ENCODE measurements around the gene KIAA1217. TPM values are rescaled to one million over a fixed set of nuclear protein-coding genes. Genes with fewer than 3 reads are reported as not detected.

KIAA1217 gene
- total RNA-seq, 1 experiment from 2014 or later, result 7.8 TPM

GRCh38 chr10:24556750-24557742, 348.1 kb downstream of the KIAA1217 start:
- no peaks in the 10 kb centered on the region for H3K36me3 ChIP-seq (ENCODE audit: control insufficient read depth in 1 of 2, insufficient read depth in 2 of 2, low read length in 2 of 2)
- no TSS peak for BruUV-seq (replicated peaks)
- H4K20me1 ChIP-seq (ENCODE audit: insufficient read depth), result no peaks in the 10 kb centered on the region
- no peak overlapping the region for H3K27ac ChIP-seq (ENCODE audit: low read depth, low read length)
- no peak for TF ChIP-seq CBX3 (IDR thresholded peaks at IDR 0.05; ENCODE audit: low read depth)
- TF ChIP-seq RAD21 (IDR thresholded peaks at IDR 0.05; ENCODE audit: low read depth), result peak; percentile 76
- peak; percentile 57 to 78 (median 64); a peak in 5 of 6 replicates for TF ChIP-seq CTCF (IDR thresholded peaks at IDR 0.05 in 2 of 3, conservative IDR thresholded peaks at IDR 0.05 in 1 of 3; ENCODE audit: borderline replicate concordance in 1 of 3, insufficient read depth in 1 of 3, low read depth in 2 of 3, low read length in 2 of 3)
- no peak for TF ChIP-seq EZH2 (IDR thresholded peaks at IDR 0.05)
- DNase-seq (ENCODE audit: low read depth, low spot score), result peak; percentile 66
- no peaks in the 10 kb centered on the region for H3K27me3 ChIP-seq (ENCODE audit: insufficient read depth, low read length)
- POLR2A ChIA-PET, result no interaction called here
- H3K4me2 ChIP-seq (ENCODE audit: low read length), result no peak overlapping the region
- H2AFZ ChIP-seq (ENCODE audit: low read depth, low read length, poor library complexity, severe bottlenecking), result peak overlapping the region; percentile 49
- intact Hi-C loops (cut with micrococcal nuclease), result loop anchor here (2.0 to 10.0 kb wide), 2 partner anchors 1042 to 1398 kb away; no protein-coding TSS in a partner anchor
- ATAC-seq, result peak; percentile 52
- H3K9me2 ChIP-seq (ENCODE audit: insufficient read depth), result no peaks in the 10 kb centered on the region
- no peak overlapping the region for H3K4me3 ChIP-seq (replicated peaks in 1 of 2; ENCODE audit: low read depth in 1 of 2, low read length in 2 of 2)
- no peak overlapping the region for H3K9ac ChIP-seq (ENCODE audit: low read length)
- H3K9me3 ChIP-seq (ENCODE audit: control insufficient read depth in 1 of 2, insufficient read depth in 1 of 2, low read depth in 1 of 2, low read length in 2 of 2), result no peaks in the 10 kb centered on the region
- CTCF ChIA-PET, result interaction anchor here (0.8 to 1.1 kb wide), 3 partner anchors 39 to 1398 kb away, joined by 3 read pairs; no protein-coding TSS in a partner anchor
- peaks cover 4 to 18% of the 10 kb centered on the region in 2 experiments; a peak in 3 of 4 replicates for H3K4me1 ChIP-seq (ENCODE audit: control insufficient read depth in 1 of 2, insufficient read depth in 2 of 2, low read length in 2 of 2)
- RAD21 ChIA-PET (ENCODE audit: low non-redundant PET in 1 of 2, low total read pairs in 2 of 2, uncharacterized antibody in 2 of 2, unreplicated experiment in 2 of 2), result interaction anchor here in 1 of 2 experiments (0.6 kb wide), 1 partner anchor 523 kb away, joined by 3 read pairs; no protein-coding TSS in a partner anchor
- no peaks in the 10 kb centered on the region for H3K79me2 ChIP-seq (ENCODE audit: insufficient read depth, low read length)

- ATAC-seq (no peak), DNase-seq (ENCODE audit: low read depth, low spot score) (no peak)
- POLR2A ChIA-PET, result no interaction called here
- Histone ChIP-seq H4K20me1 (ENCODE audit: insufficient read depth) (no peaks in the 10 kb centered on the region), H2AFZ (ENCODE audit: low read depth, low read length, poor library complexity, severe bottlenecking) (no peak overlapping the region), H3K27me3 (ENCODE audit: insufficient read depth, low read length) (no peaks in the 10 kb centered on the region), H3K27ac (ENCODE audit: low read depth, low read length) (no peak overlapping the region), H3K4me2 (ENCODE audit: low read length) (no peak overlapping the region), H3K79me2 (ENCODE audit: insufficient read depth, low read length) (no peaks in the 10 kb centered on the region), H3K9ac (ENCODE audit: low read length) (no peak overlapping the region), H3K4me1 (ENCODE audit: control insufficient read depth in 1 of 2, insufficient read depth in 2 of 2, low read length in 2 of 2) (peaks cover 0 to 3% of the 10 kb centered on the region in 2 experiments; a peak in 2 of 4 replicates), H3K4me3 (replicated peaks in 1 of 2; ENCODE audit: low read depth in 1 of 2, low read length in 2 of 2) (no peak overlapping the region), H3K36me3 (ENCODE audit: control insufficient read depth in 1 of 2, insufficient read depth in 2 of 2, low read length in 2 of 2) (no peaks in the 10 kb centered on the region), H3K9me3 (ENCODE audit: control insufficient read depth in 1 of 2, insufficient read depth in 1 of 2, low read depth in 1 of 2, low read length in 2 of 2) (no peaks in the 10 kb centered on the region), H3K9me2 (ENCODE audit: insufficient read depth) (no peaks in the 10 kb centered on the region)
- no TSS peak for BruUV-seq (replicated peaks)
- intact Hi-C loops (cut with micrococcal nuclease), result no loop called here
- CTCF ChIA-PET, result no interaction called here
- RAD21 ChIA-PET (ENCODE audit: low non-redundant PET in 1 of 2, low total read pairs in 2 of 2, uncharacterized antibody in 2 of 2, unreplicated experiment in 2 of 2), result no interaction called here
- TF ChIP-seq EZH2phosphoT487 (IDR thresholded peaks at IDR 0.05; ENCODE audit: borderline replicate concordance) (no peak), EZH2 (IDR thresholded peaks at IDR 0.05) (no peak), FOSL1 (IDR thresholded peaks at IDR 0.05; ENCODE audit: low read depth) (no peak), SP1 (IDR thresholded peaks at IDR 0.05; ENCODE audit: low read depth) (no peak), ZBTB33 (IDR thresholded peaks at IDR 0.05; ENCODE audit: extremely low read depth, insufficient replicate concordance, low read length) (no peak), CTCF (IDR thresholded peaks at IDR 0.05 in 2 of 3, conservative IDR thresholded peaks at IDR 0.05 in 1 of 3; ENCODE audit: borderline replicate concordance in 1 of 3, insufficient read depth in 1 of 3, low read depth in 2 of 3, low read length in 2 of 3) (no peak), CBX3 (IDR thresholded peaks at IDR 0.05; ENCODE audit: low read depth) (no peak), ATF3 (IDR thresholded peaks at IDR 0.05) (no peak), ZFX (IDR thresholded peaks at IDR 0.05) (no peak)
These were observed 352.5 kb downstream of the KIAA1217 start for GRCh38 chr10:24561453-24561852.
